GM12801 (cell line): ENCODE results near the gene GDF15.

ENCODE experiments used
- CTCF ChIP-seq: IDR thresholded peaks from one replicate; pipeline ENCODE4 v1.5.1; 2011; ENCODE audit warnings: control low read depth; ENCODE audit not compliant: insufficient read length; ENCODE audit errors: extremely low read depth

Gene GDF15

GRCh38 chr19:18430417-18431144, 44.6 kb downstream of the GDF15 start:
- TF ChIP-seq CTCF: no peak

GRCh38 chr19:18431351-18432197, 45.6 kb downstream of the GDF15 start:
- no peak for TF ChIP-seq CTCF

GRCh38 chr19:18432275-18433014, 46.5 kb downstream of the GDF15 start:
- TF ChIP-seq CTCF: no peak

- TF ChIP-seq CTCF: no peak
Observed at GRCh38 chr19:18433015-18433691, 47.2 kb downstream of the GDF15 start.

- TF ChIP-seq CTCF: no peak
Observed at GRCh38 chr19:18433735-18434398, 47.9 kb downstream of the GDF15 start.

GRCh38 chr19:18434411-18435175, 48.6 kb downstream of the GDF15 start:
- TF ChIP-seq CTCF: no peak
